ENCODE data around the gene MRPL22. TPM values are rescaled to one million over a fixed set of nuclear protein-coding genes. Genes with fewer than 3 reads are reported as not detected.
"Not testable (repeated sequence)": the region's sequence is repeated elsewhere in the genome, so short reads cannot be mapped to it uniquely, and the experiment has no call there.

MRPL22 gene
- total RNA-seq, 1 donor from 2014 or later: 34.6 TPM

DNA sequence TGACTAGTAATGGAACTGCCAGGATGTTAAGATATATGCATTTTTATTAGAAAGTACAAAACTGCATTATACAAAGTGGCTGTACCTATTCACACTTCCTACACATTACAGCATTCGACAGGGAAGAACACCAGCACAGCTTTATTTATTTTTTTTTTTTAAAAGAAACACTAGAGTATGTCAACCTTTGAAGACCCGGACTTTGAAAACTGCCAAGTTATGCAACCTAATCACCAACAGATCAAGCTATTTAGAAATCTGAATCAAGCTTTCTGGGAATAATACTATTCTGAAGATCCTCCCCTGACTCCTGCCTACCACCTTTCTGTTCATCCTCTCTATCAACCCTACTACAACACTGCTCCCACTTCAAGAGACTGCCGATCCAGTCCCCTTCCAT, 7.3 kb upstream of the MRPL22 start:
- Mint-ChIP-seq H3K27me3 (ENCODE audit: low read depth) (no peaks in the 10 kb centered on the region), H3K4me3 (ENCODE audit: unreplicated experiment) (no peak overlapping the region), H3K27ac (ENCODE audit: unreplicated experiment) (no peak overlapping the region), H3K4me1 (ENCODE audit: low read depth) (peaks cover 19% of the 10 kb centered on the region), H3K9me3 (ENCODE audit: low read depth) (no peaks in the 10 kb centered on the region), H3K36me3 (ENCODE audit: low read depth) (peaks cover 12% of the 10 kb centered on the region)
- DNase-seq (ENCODE audit: low spot score): no peak
- TF ChIP-seq, protein P1, sequence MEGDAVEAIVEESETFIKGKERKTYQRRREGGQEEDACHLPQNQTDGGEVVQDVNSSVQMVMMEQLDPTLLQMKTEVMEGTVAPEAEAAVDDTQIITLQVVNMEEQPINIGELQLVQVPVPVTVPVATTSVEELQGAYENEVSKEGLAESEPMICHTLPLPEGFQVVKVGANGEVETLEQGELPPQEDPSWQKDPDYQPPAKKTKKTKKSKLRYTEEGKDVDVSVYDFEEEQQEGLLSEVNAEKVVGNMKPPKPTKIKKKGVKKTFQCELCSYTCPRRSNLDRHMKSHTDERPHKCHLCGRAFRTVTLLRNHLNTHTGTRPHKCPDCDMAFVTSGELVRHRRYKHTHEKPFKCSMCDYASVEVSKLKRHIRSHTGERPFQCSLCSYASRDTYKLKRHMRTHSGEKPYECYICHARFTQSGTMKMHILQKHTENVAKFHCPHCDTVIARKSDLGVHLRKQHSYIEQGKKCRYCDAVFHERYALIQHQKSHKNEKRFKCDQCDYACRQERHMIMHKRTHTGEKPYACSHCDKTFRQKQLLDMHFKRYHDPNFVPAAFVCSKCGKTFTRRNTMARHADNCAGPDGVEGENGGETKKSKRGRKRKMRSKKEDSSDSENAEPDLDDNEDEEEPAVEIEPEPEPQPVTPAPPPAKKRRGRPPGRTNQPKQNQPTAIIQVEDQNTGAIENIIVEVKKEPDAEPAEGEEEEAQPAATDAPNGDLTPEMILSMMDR (IDR thresholded peaks at IDR 0.05): no peak

GRCh38 chr5:154934881-154935280, 6.0 kb upstream of the MRPL22 start:
- DNase-seq (ENCODE audit: low spot score): no peak
- no peaks in the 10 kb centered on the region for H3K27me3 Mint-ChIP-seq (ENCODE audit: low read depth)
- H3K36me3 Mint-ChIP-seq (ENCODE audit: low read depth): peaks cover 11% of the 10 kb centered on the region
- H3K9me3 Mint-ChIP-seq (ENCODE audit: low read depth): no peaks in the 10 kb centered on the region
- H3K4me1 Mint-ChIP-seq (ENCODE audit: low read depth): peaks cover 22% of the 10 kb centered on the region
- no peak overlapping the region for H3K4me3 Mint-ChIP-seq (ENCODE audit: unreplicated experiment)
- TF ChIP-seq, protein P1 (IDR thresholded peaks at IDR 0.05): no peak
- H3K27ac Mint-ChIP-seq (ENCODE audit: unreplicated experiment): no peak overlapping the region

DNA sequence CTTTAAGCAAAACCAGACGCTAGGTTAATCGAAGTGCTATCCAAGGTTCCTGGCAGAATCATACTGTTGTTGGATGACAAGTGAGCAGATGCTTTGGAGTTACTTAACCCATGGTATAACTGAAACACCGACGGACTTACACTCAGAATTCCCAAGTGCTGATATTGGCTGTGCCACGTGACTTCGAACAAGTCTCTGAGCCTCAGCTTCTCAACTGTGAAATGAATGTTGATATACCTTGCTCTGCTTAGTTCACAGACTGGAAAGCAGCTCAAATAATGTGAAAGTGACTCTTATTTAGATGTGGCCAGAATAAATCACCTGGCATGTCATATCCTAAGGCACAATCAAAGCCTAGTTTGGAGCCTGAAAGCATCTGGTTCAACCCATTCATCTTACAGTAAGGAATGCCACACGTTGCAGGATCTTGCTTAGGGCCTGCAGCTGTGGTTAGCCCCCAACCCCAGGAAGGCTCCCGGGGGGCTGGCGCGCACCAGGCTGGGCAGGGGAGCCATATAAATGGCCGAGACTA, 3.6 kb upstream of the MRPL22 start:
- Mint-ChIP-seq H3K27me3 (ENCODE audit: low read depth) (no peaks in the 10 kb centered on the region), H3K9me3 (ENCODE audit: low read depth) (no peaks in the 10 kb centered on the region), H3K27ac (ENCODE audit: unreplicated experiment) (peak overlapping the region; percentile 81), H3K36me3 (ENCODE audit: low read depth) (peaks cover 6% of the 10 kb centered on the region), H3K4me1 (ENCODE audit: low read depth) (peaks cover 35% of the 10 kb centered on the region), H3K4me3 (ENCODE audit: unreplicated experiment) (peak overlapping the region; percentile 88)
- TF ChIP-seq, protein P1 (IDR thresholded peaks at IDR 0.05): no peak
- DNase-seq (ENCODE audit: low spot score): no peak

- no peak for DNase-seq (ENCODE audit: low spot score)
- H3K27ac Mint-ChIP-seq (ENCODE audit: unreplicated experiment): peak within 1 kb of the TSS; percentile 81
- H3K36me3 Mint-ChIP-seq (ENCODE audit: low read depth): peaks cover 6% of the 10 kb centered on the region
- peak within 1 kb of the TSS; percentile 88 for H3K4me3 Mint-ChIP-seq (ENCODE audit: unreplicated experiment)
- no peaks in the 10 kb centered on the region for H3K9me3 Mint-ChIP-seq (ENCODE audit: low read depth)
- TF ChIP-seq, protein P1 (IDR thresholded peaks at IDR 0.05): no peak
- H3K4me1 Mint-ChIP-seq (ENCODE audit: low read depth): peaks cover 42% of the 10 kb centered on the region
- H3K27me3 Mint-ChIP-seq (ENCODE audit: low read depth): no peaks in the 10 kb centered on the region
Observed at GRCh38 chr5:154937718-154938466, 3.0 kb upstream of the MRPL22 start, which contains the start of gene GEMIN5. GEMIN5 (minus strand) TSS chr5:154938211; CDS start chr5:154938133, 78 bp downstream.

- H3K4me1 Mint-ChIP-seq (ENCODE audit: low read depth): peaks cover 45% of the 10 kb centered on the region
- H3K27ac Mint-ChIP-seq (ENCODE audit: unreplicated experiment); H3K4me3 Mint-ChIP-seq (ENCODE audit: unreplicated experiment); H3K9me3 Mint-ChIP-seq (ENCODE audit: low read depth); H3K36me3 Mint-ChIP-seq (ENCODE audit: low read depth); H3K27me3 Mint-ChIP-seq (ENCODE audit: low read depth); DNase-seq (ENCODE audit: low spot score): not testable (repeated sequence)
Observed at GRCh38 chr5:154939387-154939786, 1.5 kb upstream of the MRPL22 start.
